Dermis microvascular lymphatic vessel endothelial cell (primary cell): ENCODE data around the gene VPS26A. TPM values are rescaled to one million over a fixed set of nuclear protein-coding genes. Genes with fewer than 3 reads are reported as not detected.
"Not testable (repeated sequence)": the region's sequence is repeated elsewhere in the genome, so short reads cannot be mapped to it uniquely, and the experiment has no call there.

Experiments
- DNase-seq, 2 donors: peaks; one replicate each; pipeline versions ENCODE4 v3.0.0 to v3.0.0-alpha.2; 2010; ENCODE audit warnings: low read depth in 2 of 2
- total RNA-seq: library from RNA; depleted of rRNA; stranded (reverse); fragments of >200 nt; gene quantifications from 2 replicates; pipeline ENCODE4 v1.2.1, GENCODE V29; 2014

VPS26A gene
- total RNA-seq, 1 donor from 2014 or later = 29.4 TPM

- peak in 1 of 2 donors; percentile 16 for DNase-seq
Measured at GRCh38 chr10:69102440-69102839, 21.5 kb upstream of the VPS26A start.

- peak in 1 of 2 donors; percentile 52 for DNase-seq
Measured at GRCh38 chr10:69103784-69104183, 20.2 kb upstream of the VPS26A start.

DNA sequence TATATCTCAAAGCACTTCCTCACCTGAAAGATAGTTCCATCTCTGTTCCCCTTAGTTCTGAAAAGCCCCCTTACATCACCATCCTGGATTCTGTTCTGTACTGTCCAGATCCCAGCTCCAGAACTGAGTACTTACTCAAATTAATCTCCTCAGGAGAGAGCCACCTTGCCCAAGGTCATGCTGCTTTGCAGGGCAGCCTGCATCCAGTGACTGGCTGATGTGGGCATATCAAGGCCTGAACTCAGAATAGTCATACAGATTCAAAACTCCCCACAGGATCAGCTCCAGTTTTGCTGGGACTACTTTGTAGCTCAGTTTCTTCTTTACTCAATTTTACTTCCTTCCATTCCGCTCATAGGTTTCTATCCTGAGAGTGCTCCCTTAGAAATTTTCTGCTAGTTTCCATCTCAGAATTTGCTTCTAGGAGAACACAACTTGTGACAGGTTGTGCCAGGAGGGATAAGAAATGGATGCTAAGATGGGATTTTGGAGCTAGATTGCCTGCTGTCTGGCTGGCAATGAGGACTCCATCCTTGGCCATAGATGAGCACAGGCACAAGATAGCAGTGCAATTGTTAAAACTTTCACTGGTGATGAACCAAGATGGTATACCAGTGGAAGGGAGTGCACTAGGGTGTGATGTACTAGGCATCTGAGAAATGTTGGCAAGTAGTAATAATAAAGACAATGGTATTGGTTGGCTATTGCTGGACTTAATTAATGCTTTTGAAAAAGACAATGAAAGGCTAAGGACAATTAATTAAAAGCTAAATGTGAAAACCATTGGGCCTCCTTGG is 18.8 kb upstream of the VPS26A start:
- no peak for DNase-seq

DNA sequence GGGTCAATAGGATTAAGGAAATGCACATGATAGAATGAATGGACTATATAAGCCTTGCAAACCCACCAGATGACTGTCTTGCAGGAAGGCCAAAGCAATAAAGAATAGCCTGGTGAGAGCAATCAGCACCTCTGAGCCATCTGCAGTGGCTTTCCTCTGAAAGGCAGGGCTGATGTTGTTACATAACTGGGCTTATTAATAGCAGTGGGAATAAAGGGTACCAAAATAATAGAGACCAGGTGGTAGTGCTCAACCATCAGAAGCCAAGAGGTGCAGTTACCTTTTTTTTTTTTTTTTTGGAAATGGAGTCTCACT is 16.8 kb upstream of the VPS26A start:
- DNase-seq = no peak

GRCh38 chr10:69107699-69108098 is 16.3 kb upstream of the VPS26A start:
- no peak for DNase-seq

DNA sequence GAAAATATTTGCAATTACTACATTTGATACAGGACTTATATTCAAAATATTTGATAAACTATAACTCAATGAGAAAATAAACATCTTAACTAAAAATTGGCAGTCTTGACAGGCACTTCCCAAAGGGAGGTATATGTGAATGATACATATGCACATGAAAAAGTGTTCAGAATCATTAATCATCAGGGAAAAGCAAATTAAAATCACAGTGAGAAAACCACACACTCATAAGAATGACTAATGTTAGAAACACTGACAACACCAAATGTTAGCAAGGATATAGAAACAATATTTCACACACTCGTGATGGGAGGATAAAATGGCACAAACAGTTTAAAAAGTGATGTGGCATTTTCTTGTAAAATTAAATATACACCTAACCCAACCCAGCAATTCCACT is 4.1 kb upstream of the VPS26A start:
- DNase-seq = no peak

GRCh38 chr10:69123306-69123746 is 652 bp upstream of the VPS26A start:
- DNase-seq = peak in 1 of 2 donors; percentile 75

GRCh38 chr10:69124563-69125268 is 738 bp downstream of the VPS26A start:
- peak; percentile 64 to 85 for DNase-seq

DNA sequence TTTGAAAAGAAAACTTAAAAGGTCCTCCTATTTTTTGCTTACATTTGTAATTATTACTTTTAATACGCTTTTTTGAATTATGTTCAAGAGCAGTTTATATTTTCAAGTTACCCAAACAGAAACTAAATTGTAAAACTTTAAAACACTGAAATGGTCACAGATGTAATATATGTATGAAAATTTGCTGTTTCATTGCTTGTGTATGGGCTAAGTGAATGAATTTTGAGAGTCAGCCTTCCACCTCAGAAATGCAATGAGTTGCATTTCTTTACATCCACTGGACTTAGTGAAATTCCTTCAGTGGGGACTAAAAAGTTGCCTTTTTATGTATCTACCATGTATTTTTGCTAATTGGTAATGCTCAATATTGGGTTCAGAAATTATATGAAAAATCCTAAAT is 1.6 kb downstream of the VPS26A start:
- DNase-seq = no peak

- no peak for DNase-seq
Measured at GRCh38 chr10:69130251-69130650, 6.3 kb downstream of the VPS26A start.

- no peak for DNase-seq
Measured at GRCh38 chr10:69139961-69140360, 16.0 kb downstream of the VPS26A start.

GRCh38 chr10:69141304-69141703 is 17.3 kb downstream of the VPS26A start:
- DNase-seq = no peak

- not testable (repeated sequence) for DNase-seq
Measured at GRCh38 chr10:69142074-69142473, 18.1 kb downstream of the VPS26A start.

- no peak for DNase-seq
Measured at GRCh38 chr10:69142983-69143382, 19.0 kb downstream of the VPS26A start.

- DNase-seq = no peak
Measured at GRCh38 chr10:69145329-69145728, 21.4 kb downstream of the VPS26A start.

- no peak for DNase-seq
Measured at GRCh38 chr10:69145864-69146263, 21.9 kb downstream of the VPS26A start.

DNA sequence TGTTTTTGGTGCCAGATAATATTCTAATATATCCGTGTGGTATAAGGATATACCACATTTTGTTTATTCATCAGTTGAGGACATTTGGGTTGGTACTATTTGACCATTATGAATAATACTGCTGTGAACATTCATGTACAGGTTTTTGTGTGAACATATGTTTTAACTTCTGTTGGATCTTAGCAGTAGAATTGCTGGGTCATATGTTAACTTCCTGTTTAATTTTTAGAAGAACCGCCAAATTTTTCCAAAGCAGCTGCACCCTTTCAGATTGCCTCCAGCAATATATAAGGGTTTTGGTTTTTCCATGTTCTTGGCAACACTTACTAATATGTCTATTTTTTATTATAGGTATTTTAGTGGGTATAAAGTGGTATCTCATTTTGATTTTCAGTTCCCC is 22.8 kb downstream of the VPS26A start:
- DNase-seq = no peak

GRCh38 chr10:69151984-69152383 is 28.0 kb downstream of the VPS26A start:
- no peak for DNase-seq

DNA sequence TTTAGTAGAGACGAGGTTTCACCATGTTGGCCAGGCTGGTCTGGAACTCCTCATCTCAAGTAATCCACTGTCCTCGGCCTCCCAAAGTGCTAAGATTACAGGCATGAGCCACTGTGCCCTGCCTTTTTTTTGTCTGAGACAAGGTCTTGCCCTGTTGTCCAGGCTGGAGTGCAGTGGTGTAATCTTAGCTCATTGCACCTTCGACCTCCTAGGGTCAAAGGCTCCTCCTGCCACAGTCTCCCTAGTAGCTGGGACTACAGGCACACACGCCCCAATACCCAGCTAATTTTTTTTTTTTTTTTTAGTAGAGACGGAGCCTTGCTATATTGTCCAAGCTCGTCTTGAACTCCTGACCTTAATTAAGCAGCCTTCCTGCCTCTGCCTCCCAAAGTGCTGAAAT is 29.2 kb downstream of the VPS26A start:
- no peak for DNase-seq

DNA sequence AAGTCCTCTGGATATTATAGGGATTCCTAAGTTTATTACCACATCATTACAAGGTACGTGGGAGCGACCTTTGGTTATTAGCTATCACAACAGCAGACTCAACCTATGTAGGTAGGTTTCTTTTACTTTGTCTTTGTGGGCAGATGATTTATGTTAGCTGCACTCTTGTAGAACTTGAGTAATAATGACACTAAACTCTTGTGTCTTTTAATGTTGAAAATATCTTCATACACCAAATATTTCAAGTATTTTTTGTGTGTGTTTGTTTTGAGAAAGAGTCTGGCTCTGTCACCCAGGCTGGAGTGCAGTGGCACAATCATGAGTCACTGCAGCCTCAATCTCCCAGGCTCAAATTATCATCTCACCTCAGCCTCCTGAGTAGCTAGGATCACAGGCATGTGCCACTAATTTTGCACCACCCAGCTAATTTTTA is 36.8 kb downstream of the VPS26A start:
- no peak for DNase-seq

DNA sequence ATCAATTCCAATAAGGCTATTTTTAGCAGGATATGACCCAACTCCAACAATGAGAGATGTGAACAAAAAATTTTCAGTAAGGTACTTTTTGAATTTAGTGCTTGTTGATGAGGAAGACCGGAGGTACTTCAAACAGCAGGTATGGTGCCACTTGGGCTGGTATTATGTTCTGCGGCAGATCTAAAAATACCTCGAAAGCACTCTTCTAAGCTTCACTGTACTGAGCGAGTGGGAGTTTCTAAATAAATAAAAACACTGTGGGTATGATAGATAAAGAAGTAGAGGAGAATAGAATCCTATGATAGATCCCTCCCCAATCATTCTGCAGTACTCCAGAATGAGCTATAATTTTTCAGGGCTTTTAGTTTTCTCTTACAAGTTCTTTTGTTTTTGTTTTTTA is 44.5 kb downstream of the VPS26A start:
- DNase-seq = no peak

GRCh38 chr10:69172241-69172982 is 48.4 kb downstream of the VPS26A start:
- DNase-seq = no peak
